WI38 (cell line): ENCODE measurements around the gene HS3ST5.

Experiments
- H3K4me3 ChIP-seq: 2 replicates; pipeline ENCODE4 v1.5.1; 2011; ENCODE audit warnings: low read depth, mild to moderate bottlenecking, control low read depth, low read length
- CTCF ChIP-seq: IDR thresholded peaks from 2 replicates; pipeline ENCODE4 v1.5.1; 2012; ENCODE audit warnings: low read depth, mild to moderate bottlenecking, control low read depth, low read length

Gene HS3ST5

GRCh38 chr6:114119056-114119455 lies 223.8 kb downstream of the HS3ST5 start:
- TF ChIP-seq CTCF: no peak
- no peak overlapping the region for H3K4me3 ChIP-seq

GRCh38 chr6:114115652-114116051 lies 227.2 kb downstream of the HS3ST5 start:
- no peak for TF ChIP-seq CTCF
- no peak overlapping the region for H3K4me3 ChIP-seq

- TF ChIP-seq CTCF: peak; percentile 73
- no peak overlapping the region for H3K4me3 ChIP-seq
Observed at GRCh38 chr6:114108119-114109002, 234.5 kb downstream of the HS3ST5 start.

GRCh38 chr6:114106020-114106419 lies 236.8 kb downstream of the HS3ST5 start:
- TF ChIP-seq CTCF: no peak

GRCh38 chr6:114101255-114101654 lies 241.6 kb downstream of the HS3ST5 start:
- no peak overlapping the region for H3K4me3 ChIP-seq
- TF ChIP-seq CTCF: no peak

More at GRCh38 chr6:114106020-114106419, 236.8 kb downstream of the HS3ST5 start:
- H3K4me3 ChIP-seq: no peak overlapping the region

GRCh38 chr6:114100215-114100994 lies 242.4 kb downstream of the HS3ST5 start:
- no peak for TF ChIP-seq CTCF
- H3K4me3 ChIP-seq: no peak overlapping the region
